Fibroblast of mammary gland (primary cell): ENCODE measurements around the gene RNF38.

Experiments
- DNase-seq: peaks from one replicate; pipeline ENCODE4 v3.0.0-alpha.2; 2010; ENCODE audit warnings: low read depth
- H3K4me3 ChIP-seq: 2 replicates; pipeline ENCODE4 v1.5.1; 2011; ENCODE audit warnings: low read depth, mild to moderate bottlenecking, low read length, moderate library complexity; ENCODE audit not compliant: control insufficient read depth
- TF ChIP-seq, protein P1 (sequence below): conservative IDR thresholded peaks from 2 replicates; pipeline ENCODE4 v1.5.1; 2011; ENCODE audit warnings: low read depth, low read length, inconsistent platforms; ENCODE audit not compliant: control insufficient read depth, insufficient read depth

Gene RNF38

DNA sequence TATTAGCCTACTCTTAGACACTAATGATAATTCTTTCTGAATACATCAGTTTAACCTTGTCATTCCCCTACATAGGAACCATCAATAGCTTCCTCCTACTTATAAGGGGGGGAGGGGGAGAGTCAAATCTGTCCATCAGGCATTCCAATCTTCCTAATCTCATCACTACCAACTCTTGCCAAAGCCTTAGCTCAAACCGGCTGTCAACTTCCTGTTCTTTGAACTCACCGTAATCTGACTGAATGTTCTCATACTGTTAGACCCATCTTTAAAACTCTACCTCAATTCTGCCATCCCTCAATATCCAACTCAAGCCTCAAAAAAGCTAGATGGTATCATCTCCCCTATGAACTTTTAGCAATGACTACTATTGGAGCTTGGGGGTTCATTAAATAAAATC is 41.9 kb upstream of the RNF38 start:
- DNase-seq = no peak
- TF ChIP-seq, protein P1, sequence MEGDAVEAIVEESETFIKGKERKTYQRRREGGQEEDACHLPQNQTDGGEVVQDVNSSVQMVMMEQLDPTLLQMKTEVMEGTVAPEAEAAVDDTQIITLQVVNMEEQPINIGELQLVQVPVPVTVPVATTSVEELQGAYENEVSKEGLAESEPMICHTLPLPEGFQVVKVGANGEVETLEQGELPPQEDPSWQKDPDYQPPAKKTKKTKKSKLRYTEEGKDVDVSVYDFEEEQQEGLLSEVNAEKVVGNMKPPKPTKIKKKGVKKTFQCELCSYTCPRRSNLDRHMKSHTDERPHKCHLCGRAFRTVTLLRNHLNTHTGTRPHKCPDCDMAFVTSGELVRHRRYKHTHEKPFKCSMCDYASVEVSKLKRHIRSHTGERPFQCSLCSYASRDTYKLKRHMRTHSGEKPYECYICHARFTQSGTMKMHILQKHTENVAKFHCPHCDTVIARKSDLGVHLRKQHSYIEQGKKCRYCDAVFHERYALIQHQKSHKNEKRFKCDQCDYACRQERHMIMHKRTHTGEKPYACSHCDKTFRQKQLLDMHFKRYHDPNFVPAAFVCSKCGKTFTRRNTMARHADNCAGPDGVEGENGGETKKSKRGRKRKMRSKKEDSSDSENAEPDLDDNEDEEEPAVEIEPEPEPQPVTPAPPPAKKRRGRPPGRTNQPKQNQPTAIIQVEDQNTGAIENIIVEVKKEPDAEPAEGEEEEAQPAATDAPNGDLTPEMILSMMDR = no peak
- H3K4me3 ChIP-seq = no peak overlapping the region

DNA sequence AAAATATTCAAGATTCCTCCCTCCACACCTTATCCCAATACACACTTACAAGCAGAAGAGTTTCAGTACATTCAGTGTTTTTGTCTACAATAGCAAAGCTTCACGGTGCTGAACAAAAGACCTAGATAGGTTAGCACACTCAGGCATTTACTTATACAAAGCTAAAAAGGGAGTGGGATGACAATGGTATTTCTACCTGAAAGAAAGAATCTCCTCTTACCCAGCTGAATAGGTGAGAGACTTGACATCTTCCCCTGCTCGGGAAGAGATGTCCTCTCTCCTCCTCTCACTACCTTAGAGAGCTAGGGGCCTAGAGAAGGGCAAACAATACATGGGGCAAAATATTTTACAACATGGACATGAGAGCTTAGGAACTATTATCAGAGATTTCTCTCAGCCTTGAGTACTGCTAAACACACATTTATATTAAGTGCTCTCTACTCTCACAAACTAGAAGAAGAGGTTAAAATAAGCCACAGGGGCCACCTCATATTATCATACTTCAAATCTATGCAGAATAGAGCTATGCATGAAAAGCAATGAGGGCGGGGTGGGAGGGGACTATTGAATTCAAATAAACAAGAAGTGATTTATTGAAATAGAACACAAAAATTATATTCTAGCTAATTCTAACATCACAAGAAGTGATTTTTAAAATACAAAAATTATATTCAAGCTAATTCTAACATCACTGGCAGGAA is 38.6 kb upstream of the RNF38 start:
- TF ChIP-seq, protein P1 = no peak
- DNase-seq = no peak
- no peak overlapping the region for H3K4me3 ChIP-seq

DNA sequence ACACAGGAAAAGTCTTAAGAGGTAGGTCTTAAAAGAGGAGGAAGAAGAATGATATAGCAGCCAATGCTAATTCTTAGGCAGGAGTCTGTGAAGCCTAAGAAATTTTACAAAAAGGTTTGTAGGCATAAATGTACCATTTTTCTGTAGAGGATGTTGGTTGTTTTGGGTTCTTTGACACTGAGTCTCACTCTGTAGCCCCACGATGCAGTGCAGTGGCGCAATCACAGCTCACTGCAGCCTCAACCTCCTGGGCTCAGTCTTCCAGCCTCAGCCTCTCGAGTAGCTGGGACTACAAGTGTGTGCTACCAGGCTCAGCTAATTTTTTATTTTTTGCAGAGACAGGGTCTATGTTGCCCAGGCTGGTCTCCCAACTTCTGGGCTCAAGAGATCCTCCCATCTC is 37.7 kb upstream of the RNF38 start:
- peak; percentile 2 for DNase-seq
- no peak overlapping the region for H3K4me3 ChIP-seq
- TF ChIP-seq, protein P1 = no peak

DNA sequence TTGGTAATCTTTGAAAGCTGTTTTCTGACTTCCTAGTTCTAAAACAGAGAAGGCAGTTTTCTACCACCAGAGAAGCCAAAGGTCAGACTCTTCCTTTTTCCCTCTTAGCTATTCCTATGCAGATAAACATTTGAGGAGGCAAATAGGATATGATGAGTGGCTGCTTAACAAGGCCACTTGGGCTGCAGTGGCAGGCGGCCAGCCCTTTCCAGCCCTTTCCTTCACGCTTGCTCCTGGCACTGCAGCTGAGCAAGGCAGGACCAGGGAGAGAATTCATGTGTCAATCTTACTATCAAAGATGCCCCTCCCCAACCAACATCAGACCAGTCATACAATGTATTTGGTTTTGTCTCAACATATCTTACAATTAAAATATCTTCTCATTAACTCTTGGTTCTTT is 36.8 kb upstream of the RNF38 start:
- TF ChIP-seq, protein P1 = no peak
- peak; percentile 2 for DNase-seq
- H3K4me3 ChIP-seq = no peak overlapping the region

DNA sequence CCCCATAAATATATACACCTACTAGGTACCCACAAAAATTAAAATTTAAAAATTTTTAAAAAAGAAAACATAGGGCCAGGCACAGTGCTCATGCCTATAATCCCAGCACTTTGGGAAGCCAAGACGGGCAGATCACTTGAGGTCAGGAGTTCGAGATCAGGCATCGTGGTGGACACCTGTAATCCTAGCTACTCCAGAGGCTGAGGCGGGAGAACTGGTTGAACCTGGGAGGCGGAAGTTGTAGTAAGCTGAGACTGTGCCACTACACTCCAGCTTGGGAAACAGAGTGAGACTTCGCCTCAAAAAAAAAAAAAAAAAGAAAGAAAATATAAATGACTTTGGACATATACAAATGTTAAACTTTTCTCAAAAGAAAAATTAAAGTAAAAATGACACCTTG is 33.3 kb upstream of the RNF38 start:
- TF ChIP-seq, protein P1 = no peak
- DNase-seq = no peak
- no peak overlapping the region for H3K4me3 ChIP-seq

DNA sequence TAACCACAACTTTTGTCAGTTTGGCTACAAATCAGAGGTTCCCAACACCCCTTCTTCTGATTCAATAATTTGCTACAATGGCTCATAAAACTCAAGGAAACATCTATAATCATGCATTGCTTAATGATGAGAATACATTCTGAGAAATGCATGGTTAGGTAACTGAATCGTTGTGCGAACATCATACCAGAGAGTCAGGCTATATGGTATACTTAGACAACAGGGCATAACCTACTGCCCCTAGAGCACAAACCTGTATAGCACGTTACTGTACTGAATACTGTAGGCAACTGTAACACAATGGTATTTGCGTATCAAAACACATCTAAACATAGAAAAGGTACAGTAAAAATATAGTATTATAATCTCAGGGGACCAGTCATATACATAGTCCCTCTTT is 31.0 kb upstream of the RNF38 start:
- TF ChIP-seq, protein P1 = no peak
- no peak overlapping the region for H3K4me3 ChIP-seq
- no peak for DNase-seq

DNA sequence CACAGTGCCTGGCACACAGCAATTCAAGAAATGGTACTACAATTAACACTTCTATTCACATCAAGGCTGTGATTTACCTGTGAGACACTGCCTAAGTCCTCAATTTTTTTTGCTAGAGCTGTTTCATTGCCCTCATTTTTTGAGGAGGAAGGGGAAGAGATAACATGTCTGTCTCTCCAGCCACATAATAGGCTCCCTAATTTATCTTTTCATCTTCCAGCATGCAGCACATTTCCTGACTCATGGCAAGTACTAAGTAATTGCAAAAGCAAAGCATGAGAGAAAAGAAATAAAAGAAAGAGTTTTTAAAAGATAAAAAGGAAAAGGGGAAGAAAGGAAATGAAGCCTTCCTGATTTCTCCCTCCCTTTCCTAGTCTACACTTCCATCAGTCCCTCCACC is 26.9 kb upstream of the RNF38 start:
- TF ChIP-seq, protein P1 = no peak

More for the DNA sequence above, 26.9 kb upstream of the RNF38 start:
- DNase-seq = no peak
- H3K4me3 ChIP-seq = no peak overlapping the region
